Measurements from ENCODE around the gene COX6B1.

DNA sequence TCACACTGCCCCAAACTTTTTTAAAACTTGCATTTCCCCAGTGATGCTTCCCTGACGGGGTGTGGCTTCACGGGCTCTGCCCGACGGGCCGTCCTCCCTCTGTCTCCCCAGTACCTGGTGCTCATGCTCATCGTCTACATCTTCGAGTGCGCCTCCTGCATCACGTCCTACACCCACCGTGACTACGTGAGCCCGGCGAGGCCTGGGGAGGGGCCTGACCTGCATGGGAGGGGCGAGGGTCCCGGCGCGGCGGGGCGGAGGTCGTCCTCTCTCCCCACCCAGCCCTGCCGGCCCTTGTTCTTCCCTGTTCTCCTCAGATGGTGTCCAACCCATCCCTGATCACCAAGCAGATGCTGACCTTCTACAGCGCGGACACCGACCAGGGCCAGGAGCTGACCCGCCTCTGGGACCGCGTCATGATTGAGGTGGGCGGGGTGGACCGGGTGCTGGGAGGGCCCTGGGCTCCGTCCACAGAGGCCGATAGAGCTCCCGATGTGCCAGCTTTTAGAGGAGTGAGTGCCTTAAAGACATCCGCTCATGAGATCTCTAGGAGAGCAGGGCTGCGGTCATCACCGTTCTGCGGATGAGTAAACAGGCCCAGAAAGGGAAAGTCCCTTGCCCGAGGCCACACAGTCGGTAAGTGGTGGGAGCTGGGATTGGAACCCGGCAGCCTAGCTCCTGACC lies 25.1 kb downstream of the COX6B1 start:
- TF ChIP-seq, protein P1, sequence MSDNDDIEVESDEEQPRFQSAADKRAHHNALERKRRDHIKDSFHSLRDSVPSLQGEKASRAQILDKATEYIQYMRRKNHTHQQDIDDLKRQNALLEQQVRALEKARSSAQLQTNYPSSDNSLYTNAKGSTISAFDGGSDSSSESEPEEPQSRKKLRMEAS (IDR thresholded peaks at IDR 0.05; ENCODE audit: low read depth, low read length): no peak
- no peak for TF ChIP-seq CTCF (IDR thresholded peaks at IDR 0.05; ENCODE audit: low read depth, low read length)
- TF ChIP-seq POLR2A (IDR thresholded peaks at IDR 0.05; ENCODE audit: extremely low read depth, insufficient read length): no peak
- no peak for TF ChIP-seq MYC (IDR thresholded peaks at IDR 0.05; ENCODE audit: low read depth, low read length)

Data from NB4 (cell line).